SIG-M5 treated with dmso at 0.1 percent for 504 hours (cell line): ENCODE data around the gene LINGO3.
"Not testable (repeated sequence)": the region's sequence is repeated elsewhere in the genome, so short reads cannot be mapped to it uniquely, and the experiment has no call there.

Experiments
- DNase-seq: peaks from one replicate; lab custom pipeline; 2025; ENCODE audit not compliant: unreplicated experiment; lab: John Stamatoyannopoulos, UW

The LINGO3 gene, protein sequence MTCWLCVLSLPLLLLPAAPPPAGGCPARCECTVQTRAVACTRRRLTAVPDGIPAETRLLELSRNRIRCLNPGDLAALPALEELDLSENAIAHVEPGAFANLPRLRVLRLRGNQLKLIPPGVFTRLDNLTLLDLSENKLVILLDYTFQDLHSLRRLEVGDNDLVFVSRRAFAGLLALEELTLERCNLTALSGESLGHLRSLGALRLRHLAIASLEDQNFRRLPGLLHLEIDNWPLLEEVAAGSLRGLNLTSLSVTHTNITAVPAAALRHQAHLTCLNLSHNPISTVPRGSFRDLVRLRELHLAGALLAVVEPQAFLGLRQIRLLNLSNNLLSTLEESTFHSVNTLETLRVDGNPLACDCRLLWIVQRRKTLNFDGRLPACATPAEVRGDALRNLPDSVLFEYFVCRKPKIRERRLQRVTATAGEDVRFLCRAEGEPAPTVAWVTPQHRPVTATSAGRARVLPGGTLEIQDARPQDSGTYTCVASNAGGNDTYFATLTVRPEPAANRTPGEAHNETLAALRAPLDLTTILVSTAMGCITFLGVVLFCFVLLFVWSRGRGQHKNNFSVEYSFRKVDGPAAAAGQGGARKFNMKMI

DNA sequence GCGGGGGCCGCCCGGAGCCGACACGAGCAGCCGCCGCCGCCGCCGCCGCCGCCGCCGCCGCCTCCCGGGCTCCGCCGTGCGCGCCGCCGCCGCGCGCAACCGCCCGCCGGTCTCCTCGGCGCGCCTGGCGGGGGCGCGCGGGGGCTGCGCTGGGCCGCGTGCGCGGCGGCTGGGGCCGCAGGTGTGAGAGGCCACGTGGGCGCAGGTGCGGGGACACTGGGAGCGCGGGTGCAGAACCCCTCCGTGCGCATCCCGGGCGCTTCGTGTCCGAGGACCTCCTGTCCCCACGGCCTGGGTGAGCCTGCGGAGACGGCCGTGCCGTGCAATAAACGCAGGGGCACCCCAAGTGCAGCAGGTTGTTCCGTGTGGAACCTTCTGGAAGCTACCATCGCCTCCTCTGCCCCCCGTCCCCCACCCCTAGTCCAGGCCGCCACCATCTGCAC, at the start of gene LINGO3:
Gene LINGO3 (minus strand): TSS at position 41 of the 443 bp plus-strand sequence. CDS start 16,378 bp downstream, outside the sequence.
- no peak for DNase-seq

DNA sequence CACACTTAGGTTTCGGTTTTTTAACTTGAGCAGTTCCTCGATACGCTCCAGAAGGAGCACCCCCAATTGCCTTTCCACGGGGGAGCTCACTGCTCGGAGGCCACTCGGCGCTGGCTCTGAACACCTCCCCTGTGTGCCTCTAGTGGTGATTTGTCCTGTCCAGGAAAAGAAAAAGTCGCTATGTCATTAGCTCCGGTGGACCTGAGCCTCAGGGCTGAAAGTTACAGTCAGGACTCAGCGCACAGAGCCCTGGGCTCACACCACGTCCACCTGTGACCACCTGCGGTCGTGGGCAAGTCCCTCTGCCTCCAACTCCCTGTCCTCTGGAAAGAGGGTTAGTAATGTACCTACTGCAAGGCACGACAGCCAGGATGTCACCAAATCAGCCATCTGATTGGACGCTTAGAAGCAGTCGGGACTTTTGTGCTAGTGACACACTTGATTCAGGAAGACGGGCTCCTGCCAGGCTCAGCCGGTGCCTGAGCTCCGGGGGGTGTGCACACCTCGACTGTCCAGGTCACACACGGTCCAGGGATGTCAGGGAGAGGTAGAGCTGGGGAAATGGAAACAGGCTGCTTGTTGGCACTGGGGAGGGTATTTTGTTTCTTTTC, 48.2 kb upstream of the LINGO3 start:
- DNase-seq: no peak

DNA sequence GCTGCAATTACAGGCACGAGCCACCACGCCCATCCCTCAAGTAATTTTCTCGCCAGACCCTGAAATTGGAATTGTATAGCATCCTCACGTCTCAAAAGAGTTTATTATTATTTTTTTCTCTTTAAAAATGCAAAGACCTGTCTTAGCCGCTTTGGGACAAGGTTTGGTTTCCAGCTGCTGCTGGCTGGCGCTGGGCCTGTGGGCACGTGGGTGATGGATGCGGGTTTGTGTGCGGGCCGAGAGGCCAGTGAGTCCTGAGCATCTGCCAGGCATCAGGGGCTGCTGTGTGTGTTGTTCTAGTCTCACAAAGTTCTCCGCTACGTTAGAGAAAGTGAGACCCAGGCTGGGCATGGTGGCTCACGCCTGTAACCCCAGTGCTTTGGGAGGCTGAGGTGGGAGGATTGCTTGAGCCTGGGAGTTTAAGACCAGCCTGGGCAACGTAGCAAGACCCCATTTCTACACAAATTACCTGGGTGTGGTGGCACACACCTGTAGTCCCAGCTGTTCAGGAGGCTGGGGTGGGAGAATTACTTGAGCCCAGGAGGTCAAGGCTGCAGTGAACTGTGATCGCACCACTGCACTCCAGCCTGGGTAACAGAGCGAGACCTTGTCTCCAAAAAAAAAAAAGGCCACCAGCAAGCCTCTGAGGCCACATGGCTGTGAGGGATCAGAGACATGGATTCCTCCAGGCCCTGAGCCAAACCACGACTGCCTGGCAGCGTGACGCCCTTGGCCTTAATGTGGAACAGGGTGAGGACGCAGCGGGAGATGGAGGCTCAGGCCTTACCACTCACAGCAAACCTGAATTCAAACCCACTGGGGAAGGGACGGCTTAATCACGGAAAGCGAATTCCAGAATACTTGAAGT, 47.4 kb upstream of the LINGO3 start:
- no peak for DNase-seq

DNA sequence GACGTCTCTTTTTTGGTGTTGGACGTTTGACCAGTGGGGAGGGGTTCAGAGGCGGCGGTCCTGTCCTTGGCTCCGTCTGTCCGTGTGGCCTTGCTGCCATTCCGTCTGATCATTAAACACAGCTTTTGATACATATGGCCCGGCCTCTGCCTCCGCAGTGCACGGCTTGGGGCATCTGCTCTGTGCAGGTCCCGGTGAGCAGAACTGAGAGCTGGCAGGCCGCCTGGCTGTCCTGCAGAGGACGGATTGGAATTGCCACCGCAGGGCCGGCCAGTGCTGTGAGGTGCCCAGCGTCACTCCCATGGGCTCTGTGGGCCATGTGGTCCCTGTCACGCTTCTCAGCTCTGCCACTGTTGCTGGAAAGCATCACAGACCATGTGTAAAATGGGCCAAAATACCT, 46.7 kb upstream of the LINGO3 start:
- no peak for DNase-seq

DNA sequence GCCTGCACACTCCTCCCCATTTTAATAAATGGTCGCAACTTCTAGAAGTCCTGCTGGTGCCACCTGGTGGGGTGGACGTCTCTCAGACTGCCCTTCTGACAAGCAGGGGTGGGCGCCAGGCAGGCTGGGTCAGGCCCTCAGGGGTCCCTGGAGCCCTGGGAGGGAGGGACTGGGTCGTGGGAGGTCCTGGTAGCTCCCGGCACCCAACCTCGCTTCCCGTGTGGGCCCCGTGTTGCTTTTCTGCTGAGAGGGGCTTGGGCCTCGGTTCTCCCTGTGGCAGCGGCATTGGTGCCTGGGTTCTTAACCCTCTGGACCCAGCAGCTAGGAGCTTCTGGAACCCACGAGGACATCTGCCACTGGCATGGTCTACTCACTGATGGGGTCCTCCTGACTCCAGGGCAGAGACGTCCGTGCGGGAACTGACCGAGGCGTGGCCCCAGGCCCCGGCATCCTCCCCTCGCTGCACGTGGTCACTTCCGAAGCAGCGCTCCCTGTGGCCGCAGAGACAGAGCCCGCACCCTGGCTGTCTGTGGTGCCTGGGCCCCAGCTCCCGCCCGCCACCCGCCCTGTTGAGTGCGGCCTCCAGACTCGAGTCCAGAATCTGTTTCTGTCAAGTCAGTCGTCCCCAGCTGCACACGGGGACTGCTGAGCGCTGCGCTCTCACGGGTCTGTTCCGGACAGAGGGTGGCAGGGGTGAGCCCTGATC, 46.1 kb upstream of the LINGO3 start:
- DNase-seq: no peak

DNA sequence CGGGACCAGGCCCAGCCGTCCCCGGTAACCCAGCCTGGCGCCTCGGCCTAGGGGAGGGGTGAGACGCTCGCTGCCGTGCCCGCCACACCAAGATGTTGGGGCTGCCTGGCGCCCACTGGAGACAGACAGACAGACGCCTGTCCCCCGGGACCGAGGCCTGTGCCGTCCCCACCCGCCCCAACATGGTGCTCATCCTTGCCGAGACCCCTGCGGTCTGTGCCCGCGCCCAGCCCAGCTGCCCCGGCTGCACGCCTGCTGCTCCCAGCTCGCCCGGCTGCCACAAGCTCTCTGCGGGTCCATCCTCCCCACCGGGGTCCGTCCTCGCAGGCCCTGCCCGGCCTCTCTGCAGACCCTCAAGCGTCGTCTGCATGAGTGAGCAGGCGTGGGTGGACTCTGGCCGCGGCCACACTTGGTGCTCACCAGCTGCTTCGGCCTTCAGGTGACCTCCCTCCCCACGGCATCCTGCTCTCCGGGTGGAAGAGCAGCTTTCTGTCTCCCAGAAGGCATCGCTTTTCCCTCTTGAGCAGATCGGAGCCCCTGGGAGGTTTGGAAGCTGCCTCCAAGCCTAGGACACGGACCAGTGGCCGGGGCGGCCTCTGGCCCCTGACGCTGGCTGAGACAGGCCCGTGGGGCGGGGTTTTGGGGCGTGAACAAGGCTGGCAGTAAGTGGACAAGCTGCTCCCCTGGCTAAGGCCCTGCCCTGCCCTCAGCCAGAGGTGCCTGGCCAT, 45.4 kb upstream of the LINGO3 start:
- DNase-seq: no peak

DNA sequence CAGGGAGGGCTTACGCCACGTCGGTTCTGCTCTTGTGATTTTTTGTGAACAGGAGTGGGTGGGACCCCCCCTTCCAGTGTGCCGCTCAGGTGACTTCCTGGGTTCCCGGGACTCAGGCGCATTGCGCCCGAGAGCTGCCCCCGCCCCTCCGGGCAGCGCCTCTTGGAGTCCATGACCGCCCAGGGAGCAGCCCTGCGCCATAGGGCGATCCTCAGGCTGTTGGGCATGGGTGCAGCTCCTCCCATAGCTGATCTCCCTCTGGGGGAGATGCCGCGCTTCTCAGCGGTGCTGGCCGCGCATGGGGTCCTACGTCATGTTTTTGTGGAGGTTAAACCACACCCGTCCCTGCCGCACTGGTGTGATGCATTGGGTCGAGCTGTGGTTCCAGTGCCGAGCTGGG, 44.2 kb upstream of the LINGO3 start:
- no peak for DNase-seq

DNA sequence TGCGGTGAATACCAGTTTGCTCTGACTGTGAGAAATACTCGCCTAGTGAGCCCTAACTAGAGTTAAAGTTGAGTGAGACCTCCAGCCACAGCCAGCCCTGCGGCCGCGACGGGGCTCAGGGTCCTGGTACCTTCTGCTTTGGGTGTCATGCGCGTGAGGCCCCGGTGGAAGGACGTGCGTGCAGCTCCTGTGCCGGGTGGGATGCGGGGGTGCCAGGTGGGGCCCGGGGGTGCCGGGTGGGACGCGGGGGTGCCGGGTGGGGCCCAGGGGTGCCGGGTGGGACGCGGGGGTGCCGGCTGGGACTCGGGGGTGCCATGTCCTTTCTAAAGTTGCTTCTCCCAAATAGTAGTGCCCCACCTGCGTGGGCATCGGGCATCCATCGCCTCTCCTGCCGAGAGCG, 43.6 kb upstream of the LINGO3 start:
- DNase-seq: no peak

DNA sequence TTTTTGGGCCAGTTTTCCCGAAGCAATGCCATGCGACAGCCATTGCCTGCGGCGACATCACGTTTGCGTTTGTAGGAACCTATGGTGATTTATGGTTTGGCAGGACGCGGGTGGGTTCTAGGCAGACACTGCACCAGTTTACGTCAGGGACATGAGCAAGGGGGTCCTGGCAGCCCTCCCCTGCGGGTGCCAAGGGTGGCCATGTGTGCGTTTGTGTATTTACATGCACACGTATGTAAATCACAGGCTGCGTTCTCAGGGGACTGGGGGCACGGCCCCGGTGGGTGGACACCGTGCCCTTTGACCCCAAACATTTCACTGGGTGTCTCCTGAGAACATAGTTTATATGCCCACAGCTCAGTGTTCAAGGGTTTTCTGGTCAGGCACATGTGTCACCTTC, 42.7 kb upstream of the LINGO3 start:
- DNase-seq: no peak

DNA sequence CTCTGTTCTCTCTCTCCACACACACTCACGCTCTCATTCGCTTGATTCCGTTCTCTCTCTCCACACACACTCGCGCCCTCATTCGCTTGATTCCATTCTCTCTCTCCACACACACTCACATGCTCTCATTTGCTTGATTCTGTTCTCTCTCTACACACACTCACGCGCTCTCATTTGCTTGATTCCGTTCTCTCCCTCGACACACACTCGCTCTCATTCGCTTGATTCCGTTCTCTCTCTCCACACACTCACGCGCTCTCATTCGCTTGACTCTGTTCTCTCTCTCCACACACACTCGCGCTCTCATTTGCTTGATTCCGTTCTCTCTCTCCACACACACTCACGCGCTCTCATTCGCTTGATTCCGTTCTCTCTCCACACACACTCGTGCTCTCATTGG, 41.9 kb upstream of the LINGO3 start:
- not testable (repeated sequence) for DNase-seq

DNA sequence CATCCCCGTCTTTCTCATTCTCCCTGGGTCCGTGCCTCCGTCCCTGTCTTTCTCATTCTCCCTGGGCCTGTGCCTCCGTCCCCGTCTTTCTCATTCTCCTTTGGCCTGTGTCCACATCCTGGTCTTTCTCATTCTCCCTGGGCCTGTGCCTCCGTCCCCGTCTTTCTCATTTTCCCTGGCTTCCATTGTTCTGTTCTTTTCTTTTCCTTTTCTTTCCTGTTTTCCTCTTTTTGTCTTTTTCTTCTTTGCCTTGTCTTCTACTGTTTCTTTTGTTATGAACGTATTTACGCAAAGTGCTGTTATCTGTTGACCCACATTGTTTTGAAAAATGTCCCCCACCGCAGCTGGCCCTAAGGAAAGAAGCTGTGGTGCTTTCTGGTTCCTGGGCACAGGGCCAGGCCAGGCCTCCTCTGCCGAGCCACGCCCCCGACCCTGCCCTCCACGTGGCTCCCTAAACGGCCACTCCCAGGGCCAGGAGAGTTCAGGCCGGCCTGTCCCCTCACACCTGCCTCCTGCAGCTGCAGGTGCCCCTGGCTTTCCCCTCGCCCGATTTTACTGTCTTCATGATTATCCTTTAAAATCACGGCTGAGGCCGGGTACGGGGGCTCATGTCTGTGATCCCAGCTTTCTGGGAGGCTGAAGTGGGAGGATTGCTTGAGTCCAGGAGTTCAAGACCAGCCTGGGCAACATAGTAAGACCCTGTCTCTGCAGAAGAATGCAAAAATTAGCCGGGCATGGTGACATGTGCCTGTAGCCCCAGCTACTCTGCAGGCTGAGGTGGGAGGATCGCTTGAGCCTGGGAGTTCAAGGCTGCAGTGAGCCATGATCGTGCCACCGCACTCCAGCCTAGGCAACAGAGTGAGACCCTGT, 38.1 kb upstream of the LINGO3 start:
- no peak for DNase-seq

DNA sequence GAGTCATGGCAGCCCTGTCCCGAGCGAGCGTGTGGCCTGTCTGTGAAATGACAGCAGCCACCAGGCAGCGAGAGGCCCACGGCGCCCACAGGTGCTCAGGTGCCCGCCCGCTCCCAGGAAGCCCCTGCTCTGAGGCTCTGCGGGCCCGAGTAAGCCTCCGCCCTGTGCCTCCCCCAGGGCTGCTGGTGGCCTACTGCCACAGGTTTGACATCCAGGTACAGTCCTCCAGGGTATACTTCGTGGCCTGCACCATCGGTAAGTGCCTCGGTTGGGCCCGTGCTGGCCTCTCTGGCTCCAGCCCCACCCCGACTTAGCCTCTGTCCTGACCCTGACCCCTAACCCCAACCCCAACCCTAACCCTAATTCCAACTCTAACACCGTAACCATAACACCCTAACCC, 37.1 kb upstream of the LINGO3 start:
- no peak for DNase-seq

DNA sequence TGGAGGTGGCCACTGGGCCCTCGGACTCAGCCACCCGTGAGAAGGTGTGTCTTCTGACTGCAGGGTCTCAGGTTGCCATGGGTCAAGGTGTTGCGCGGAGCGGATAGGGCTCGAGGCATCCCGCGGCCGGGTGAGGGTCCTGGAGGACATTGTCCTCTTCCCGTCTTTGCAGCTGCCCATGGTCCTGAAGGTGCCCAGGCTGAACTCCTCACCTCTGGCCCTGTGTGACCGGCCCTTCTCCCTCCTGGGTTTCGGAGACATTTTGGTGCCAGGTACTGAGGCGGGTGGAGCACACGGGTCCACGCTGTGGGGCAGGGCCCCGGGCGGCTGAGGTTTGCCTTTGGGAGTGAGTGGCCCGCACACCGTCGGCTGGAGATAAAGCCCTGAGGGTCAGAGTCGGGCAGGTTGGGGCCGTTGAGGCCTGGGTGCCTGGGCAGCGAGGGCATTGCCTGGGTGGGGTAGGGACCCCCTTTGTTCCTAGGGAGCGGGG, 36.5 kb upstream of the LINGO3 start:
- DNase-seq: no peak

DNA sequence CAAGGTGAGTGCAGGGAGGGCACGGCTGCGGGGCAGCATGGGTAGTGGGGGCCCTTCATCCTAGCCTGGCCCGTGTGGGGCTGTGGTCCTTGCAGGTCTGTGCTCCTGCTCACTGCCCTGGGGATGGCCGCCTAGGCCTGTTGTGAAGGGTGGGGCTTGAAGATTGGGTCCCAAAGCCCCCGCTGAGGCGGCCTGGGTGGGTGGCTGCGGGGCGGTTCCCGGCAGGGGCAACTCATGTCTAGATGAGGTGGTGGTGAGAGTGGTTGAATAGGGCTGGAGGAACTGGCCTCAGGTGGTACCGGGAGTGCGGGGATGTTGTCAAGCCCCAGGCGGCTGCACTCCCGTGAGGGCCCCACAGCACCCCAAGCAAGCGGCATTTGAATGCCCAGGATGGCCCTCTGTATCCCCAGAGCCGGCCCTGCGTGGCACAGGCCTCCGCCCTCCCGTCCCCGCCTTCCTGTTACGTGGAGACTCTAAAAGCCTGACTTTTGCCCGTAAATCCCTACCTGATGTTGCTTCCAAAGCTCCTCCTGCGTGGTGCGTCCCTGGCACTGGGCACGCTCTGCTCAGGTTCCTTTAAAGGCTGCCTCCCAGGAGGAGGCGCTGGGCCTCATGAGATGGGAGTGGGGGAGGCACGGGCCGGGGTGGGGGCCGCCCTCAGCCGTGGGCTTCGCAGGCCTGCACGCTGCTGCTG, 35.5 kb upstream of the LINGO3 start:
- DNase-seq: no peak

DNA sequence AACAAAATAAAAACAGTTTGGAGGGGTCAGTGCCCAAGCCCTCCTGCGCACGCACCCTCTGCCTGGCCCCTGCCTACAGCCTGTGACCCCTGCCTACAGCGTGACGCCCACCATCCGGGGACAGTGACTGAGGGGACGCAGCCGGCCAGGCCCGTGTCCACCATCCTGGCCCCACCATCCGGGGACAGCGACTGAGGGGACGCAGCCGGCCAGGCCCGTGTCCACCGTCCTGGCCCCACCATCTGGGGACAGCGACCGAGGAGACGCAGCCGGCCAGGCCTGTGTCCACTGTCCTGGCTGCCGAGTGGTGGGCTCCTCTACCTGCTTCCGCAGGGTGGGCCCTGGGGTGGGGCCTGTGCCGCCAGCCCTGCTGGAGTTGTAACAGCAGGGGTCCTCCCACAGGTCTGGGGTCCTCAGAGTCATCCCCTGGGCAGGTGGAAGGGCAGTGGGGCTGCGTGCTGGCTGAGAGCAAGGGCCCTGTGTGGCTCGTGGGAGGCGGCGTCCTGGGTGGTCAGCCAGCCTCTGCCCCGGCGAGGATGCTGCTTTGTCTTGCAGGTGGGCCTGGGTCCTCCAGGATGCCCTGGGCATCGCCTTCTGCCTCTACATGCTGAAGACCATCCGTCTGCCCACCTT, 34.8 kb upstream of the LINGO3 start:
- DNase-seq: no peak

DNA sequence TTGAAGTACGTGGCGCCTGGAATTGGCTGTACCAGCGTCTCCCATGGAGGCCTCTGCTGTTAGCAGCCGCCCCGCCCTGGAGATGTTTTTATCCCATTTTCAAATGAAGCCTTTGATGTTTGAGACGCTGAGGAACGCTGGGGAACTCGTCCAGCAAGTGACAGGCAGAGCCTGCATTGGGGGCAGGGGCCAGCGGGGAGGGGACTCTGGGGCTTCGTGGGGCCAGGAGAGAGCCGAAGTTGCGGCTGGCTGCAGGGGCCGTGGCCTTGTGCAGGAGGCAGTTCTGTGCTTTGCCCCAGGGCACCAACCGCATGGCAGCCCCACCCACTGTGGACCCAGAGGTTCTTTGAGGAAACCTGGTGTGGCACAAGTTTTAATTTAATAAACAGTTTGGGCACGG, 34.0 kb upstream of the LINGO3 start:
- no peak for DNase-seq

DNA sequence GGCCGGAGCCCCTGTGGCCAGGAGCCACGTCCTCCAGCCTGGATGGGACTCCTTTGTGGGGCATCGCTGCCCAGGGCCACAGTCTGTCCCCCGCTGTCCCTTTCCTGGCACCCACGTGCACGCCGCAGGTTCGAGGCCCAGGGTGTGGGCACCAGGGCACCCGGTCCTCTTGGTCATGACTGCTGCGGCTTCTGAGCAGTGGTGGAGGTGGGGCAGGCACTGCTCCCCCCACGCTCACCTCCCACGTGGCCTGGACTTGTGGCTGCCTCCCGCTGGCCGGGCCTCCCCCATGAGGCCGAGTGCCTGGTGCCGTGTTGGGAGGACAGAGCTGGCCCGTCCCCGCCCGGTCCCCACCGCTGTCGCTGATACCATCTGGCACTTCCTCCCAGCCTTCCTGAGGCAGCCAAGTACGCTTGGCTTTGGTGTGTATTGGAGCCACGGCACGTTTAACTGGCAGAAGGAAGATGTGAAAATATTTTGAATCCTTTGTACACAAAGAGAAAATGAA, 33.3 kb upstream of the LINGO3 start:
- no peak for DNase-seq
